GM18858 (cell line): ENCODE measurements around the gene RNF144A.

Experiments used
- ATAC-seq: cut with Tn5 transposase; IDR thresholded peaks from one replicate; pipeline ENCODE4 v1.9.1; 2021; ENCODE audit not compliant: unreplicated experiment

RNF144A gene

GRCh38 chr2:7070483-7070882, 153.3 kb downstream of the RNF144A start:
- ATAC-seq = no peak

GRCh38 chr2:7071154-7071553, 153.9 kb downstream of the RNF144A start:
- no peak for ATAC-seq

GRCh38 chr2:7071916-7072556, 154.8 kb downstream of the RNF144A start:
- no peak for ATAC-seq

GRCh38 chr2:7073901-7074300, 156.7 kb downstream of the RNF144A start:
- no peak for ATAC-seq

- ATAC-seq = no peak
Measured at GRCh38 chr2:7075834-7076233, 158.6 kb downstream of the RNF144A start.

GRCh38 chr2:7077660-7078267, 160.6 kb downstream of the RNF144A start:
- no peak for ATAC-seq

- ATAC-seq = peak; percentile 51
Measured at GRCh38 chr2:7083580-7084509, 166.6 kb downstream of the RNF144A start.

GRCh38 chr2:7084601-7085000, 167.4 kb downstream of the RNF144A start:
- ATAC-seq = no peak

- ATAC-seq = no peak
Measured at GRCh38 chr2:7089284-7089683, 172.1 kb downstream of the RNF144A start.

- ATAC-seq = no peak
Measured at GRCh38 chr2:7089898-7090510, 172.8 kb downstream of the RNF144A start.

GRCh38 chr2:7093376-7093775, 176.2 kb downstream of the RNF144A start:
- no peak for ATAC-seq
